MM.1S (cell line): Measurements from ENCODE around the gene TICAM1.

Source experiments
- CTCF ChIP-seq: fragments of 300-600 bp; sonication (generic); IDR thresholded peaks from 2 replicates; pipeline ENCODE4 v1.5.1; 2016; ENCODE audit warnings: antibody characterized with exemption, low read length, mixed read lengths
- EZH2 ChIP-seq: fragments of 300-600 bp; sonication (generic); optimal IDR thresholded peaks from 2 replicates; pipeline ENCODE3; 2017; ENCODE audit warnings: low read depth, mild to moderate bottlenecking, antibody characterized with exemption, low read length, mixed read lengths

- TF ChIP-seq EZH2, result no peak
- peak; percentile 99 for TF ChIP-seq CTCF
Measured at GRCh38 chr19:4791183-4792018, 40.1 kb downstream of the TICAM1 start, which contains the start of gene FEM1A.
